Measurements from ENCODE around the gene SLX9.

SLX9 gene

GRCh38 chr21:44931501-44932407, 8.1 kb upstream of the SLX9 start:
- DNase-seq: no peak

DNA sequence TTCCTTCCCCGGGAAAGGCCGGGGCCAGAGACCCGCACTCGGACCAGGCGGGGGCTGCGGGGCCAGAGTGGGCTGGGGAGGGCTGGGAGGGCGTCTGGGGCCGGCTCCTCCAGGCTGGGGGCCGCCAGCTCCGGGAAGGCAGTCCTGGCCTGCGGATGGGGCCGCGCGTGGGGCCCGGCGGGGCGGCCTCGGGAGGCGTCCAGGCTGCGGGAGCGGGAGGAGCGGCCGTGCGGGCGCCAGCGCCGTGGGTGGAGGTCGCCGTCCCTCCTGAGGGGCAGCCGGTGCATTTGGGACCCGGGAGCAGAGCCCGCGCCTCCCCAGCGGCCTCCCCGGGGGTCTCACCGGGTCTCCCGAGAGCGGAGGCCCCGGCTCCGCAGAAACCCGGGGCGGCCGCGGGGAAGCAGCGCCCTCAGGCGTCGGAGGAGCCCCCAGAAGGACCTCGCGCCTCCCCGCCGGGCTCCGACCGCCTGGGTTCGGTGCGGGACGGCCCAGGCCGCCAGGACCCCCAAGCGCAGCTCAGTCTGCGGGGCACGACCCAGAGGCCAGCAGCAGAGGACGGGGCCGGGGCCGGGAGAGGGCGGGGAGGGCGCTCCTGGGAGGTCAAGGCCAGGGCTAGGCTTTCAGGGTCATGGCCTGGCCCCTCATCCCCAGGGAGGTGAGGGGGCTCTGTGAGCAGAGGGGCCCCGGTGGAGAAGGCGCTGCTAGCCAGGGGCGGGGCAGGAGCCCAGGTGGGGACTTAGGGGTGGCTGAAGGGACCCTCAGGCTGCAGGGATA, 7.2 kb upstream of the SLX9 start:
- peak in 1 of 2 donors; percentile 32 for DNase-seq

DNA sequence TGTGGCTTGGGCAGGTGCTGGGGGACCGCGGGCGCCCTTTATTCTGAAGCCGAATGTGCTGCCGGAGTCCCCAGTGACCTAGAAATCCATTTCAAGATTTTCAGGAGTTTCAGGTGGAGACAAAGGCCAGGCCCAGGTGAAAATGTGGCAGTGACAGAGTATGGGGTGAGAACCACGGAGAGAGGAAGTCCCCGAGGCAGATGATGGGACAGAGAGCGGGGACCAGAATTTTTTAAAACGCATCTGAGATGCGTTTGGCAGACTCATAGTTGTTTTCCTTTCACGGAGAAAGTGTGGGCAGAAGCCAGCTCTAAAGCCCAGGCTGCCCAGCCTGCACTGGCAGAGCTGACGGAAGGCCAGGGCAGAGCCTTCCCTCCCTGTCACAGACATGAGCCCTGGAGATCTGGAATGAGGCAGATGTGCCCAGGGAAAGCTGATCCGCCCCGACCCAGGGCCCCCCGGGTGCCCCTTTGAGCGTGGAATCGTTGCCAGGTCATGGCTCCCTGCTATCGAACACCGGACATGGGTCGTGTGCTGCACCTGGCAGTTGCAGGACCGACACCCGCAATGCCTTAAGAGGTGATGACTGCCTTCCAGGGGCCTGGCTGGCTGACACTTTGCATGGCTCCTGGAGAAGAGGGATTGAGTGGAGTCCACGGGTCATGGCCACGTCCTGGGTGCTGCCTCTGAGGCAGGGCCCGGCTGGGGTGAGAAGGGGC, 6.5 kb upstream of the SLX9 start:
- no peak for DNase-seq

GRCh38 chr21:44933918-44934260, 5.9 kb upstream of the SLX9 start:
- no peak for DNase-seq

DNA sequence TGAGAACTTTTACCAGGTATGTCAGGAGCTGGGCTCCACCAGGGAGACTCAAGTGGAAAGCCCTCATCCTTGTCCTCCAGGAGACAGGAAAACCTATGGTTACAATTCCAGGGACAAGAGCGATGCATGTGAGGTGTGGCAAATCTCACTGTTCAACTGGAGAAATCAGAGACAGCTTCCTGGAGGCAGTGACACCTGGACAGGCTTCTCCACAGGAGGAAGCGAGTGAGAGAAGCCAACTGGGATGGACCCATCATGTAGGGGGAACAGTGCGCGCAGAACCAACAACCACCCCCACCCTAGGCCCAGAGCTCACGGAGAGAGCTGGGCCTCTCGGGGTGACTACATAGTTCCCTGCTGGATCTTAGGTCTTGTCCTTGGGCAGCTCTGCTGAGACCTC, 5.6 kb upstream of the SLX9 start:
- no peak for DNase-seq

- no peak for DNase-seq
These were observed 4.9 kb upstream of the SLX9 start for GRCh38 chr21:44934797-44935532.

GRCh38 chr21:44935533-44935927, 4.3 kb upstream of the SLX9 start:
- no peak for DNase-seq

DNA sequence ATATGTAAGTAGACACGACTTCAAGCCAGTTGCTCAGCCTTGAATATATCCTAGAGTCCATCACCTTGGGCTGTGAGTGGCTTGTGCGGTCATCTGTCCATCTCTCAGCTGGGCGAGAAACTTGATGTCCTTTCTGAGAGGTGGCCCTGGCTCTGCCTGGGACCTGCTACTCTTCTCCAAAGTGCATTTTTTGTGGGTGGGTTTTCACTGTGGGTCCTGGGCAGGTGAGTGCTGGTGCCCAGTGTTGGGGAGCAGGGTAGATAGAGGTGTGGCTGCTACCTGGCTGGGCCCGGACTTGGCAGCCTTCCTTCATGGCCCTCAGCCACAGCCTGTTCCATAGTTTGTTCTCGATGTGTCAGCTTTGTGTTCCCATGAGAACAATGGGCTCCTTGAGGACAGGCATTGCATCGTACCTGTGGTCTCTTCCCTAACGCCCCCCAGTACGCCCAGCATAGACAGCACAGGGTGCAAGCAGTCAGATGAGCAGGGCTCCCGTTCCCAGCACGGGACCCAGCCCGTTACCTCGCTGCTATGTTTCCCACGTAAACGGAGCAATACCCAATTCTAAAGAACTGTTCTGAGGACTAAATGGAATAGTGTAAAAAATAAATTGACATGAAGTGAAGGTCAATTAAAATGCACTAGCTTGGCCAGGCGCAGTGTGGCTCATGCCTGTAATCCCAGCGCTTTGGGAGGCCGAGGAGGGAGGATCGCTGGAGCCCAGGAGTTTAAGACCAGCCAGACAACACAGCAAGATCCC, 877 bp upstream of the SLX9 start:
- no peak for DNase-seq

- no peak for DNase-seq
These were observed 345 bp downstream of the SLX9 start for GRCh38 chr21:44940116-44940631.

DNA sequence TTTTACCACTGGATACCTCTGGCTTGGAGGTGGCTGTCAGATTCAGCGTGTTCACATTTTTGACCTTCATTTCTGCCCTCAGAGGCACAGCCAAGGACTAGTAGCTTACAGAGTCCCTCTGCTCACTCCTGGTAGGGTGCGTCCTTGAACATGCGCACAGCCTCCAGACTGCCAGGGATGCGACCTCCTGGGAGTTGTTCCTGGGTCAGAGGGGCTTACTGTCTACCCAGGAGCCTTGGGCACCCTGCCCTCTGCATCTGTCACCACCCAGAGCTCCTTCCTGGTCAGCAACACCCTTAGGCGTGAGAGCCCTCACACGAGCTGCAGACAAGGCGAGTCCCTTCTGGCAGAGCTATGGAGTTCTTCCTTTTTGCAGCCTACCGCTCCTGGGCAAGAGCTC, 1.7 kb downstream of the SLX9 start:
- no peak for DNase-seq

GRCh38 chr21:44942566-44942965, 2.7 kb downstream of the SLX9 start:
- DNase-seq: no peak

- no peak for DNase-seq
These were observed 3.3 kb downstream of the SLX9 start for GRCh38 chr21:44943005-44943685.

DNA sequence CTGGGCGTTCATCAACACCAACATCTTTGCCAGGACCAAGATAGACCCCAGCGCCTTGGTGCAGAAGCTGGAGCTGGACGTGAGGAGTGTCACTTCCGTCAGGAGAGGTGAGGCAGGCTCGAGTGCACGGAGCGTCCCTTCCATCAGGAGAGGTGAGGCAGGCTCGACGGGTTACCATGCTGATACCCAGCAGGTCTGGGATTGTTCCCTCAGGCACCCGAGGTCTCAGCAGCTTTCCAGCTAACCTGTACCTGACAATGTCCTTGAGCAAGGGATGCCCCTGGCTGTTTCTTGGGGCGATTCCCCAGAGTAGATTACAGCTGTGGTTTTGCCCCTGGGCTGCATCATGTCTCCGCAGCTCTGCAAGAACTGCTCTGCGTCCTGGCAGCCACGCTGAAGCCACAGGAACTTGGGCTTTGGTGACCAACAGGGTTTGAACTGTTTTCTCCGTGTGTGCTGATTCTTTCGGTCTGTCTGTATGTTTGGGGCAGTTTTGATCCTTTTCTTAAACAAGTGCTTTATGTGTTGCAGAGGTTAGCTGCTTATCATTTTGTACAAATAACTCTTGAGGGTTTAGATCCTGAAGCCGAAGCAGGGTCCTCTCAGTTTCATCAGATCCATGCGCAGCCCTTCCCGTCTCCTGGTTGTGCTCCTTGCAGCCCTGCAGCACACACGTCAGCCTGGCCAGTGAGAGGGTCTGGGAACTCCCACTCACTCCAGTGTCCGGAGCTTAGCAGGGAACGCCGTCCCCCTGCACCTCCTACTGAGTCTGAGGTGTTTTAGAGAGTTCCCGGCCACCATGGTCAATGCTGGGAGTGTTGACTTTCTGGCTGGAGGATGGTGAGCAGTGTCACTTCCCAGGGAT, 4.1 kb downstream of the SLX9 start:
- DNase-seq: no peak

DNA sequence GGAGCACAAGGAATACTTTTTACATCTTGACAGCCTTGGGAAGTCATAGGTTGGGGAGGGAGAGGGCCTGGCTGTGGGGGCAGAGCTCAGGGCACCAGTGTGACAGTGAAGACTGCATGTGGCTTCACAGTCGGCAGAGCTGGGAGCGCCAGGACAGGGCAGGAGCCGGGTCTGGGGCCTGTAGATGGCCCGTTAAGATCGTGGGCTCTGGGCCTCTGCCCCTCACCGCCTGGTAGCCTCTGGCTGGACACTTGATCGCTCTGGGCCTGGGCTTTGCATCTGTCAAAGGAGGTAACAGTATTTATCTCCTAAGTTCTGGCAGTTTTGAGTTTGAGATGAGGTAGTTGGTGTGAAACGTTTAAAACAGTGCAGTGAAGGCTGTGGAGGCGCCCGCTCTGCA, 4.8 kb downstream of the SLX9 start:
- no peak for DNase-seq

DNA sequence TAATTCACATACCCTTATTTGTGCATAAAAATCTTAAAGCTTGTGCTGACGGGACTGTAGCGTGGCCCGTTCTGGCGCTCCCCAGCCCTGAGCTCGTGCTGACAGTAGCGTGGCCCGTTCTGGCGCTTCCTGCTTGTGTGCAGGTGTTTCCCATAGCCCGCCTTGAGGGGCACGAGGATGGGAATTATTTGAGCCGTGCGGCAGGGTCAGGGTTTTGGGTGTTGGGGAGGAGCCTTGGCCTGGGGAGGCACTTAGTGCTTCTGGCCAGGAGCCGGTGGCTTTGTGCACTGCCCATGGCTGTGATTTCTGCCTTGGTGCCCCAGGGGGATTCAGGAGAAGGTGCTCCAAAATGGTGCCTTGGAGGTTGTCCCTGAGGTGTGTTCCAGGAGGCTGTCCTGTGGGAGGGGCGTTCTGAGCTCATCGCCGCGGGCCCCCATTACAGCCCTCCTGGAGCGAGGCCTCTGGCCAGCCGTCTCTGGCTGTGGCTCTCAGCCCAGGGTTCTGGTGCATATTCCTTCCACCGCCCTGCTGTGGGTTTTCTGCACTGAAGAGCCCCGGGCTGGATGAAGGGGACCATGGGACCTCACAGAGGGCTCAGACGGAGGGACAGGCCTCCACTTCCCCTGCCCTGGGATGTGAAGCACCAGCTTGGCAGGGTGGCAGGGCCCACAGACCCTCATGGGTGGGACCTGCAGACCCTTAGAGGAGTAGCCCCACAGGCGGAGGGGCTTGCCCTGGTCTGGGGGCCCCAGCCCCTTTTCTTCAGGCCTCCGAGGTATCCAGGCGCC, 6.6 kb downstream of the SLX9 start:
- no peak for DNase-seq

- no peak for DNase-seq
These were observed 7.5 kb downstream of the SLX9 start for GRCh38 chr21:44947111-44947929.

- DNase-seq: no peak
These were observed 8.1 kb downstream of the SLX9 start for GRCh38 chr21:44947930-44948331.

GRCh38 chr21:44948426-44949120, 8.7 kb downstream of the SLX9 start:
- DNase-seq: no peak
